Left ventricle myocardium inferior (tissue), 1 donor: ENCODE data around the gene ZNRF1. TPM values are rescaled to one million over a fixed set of nuclear protein-coding genes. Genes with fewer than 3 reads are reported as not detected.

Source experiments
- DNase-seq: peaks from one replicate; pipeline ENCODE4 v3.0.0-alpha.2; 2020
- H3K27ac ChIP-seq: fragments of 200-600 bp; replicated peaks from 2 replicates; pipeline ENCODE4 v1.8.0; 2021
- H3K27me3 ChIP-seq: fragments of 200-600 bp; 2 replicates; pipeline ENCODE4 v1.8.0; 2021; ENCODE audit warnings: low read depth
- H3K36me3 ChIP-seq: fragments of 200-600 bp; 2 replicates; pipeline ENCODE4 v1.8.0; 2021
- H3K4me1 ChIP-seq: fragments of 200-600 bp; 2 replicates; pipeline ENCODE4 v1.8.0; 2021
- H3K4me3 ChIP-seq: fragments of 200-600 bp; 2 replicates; pipeline ENCODE4 v1.8.0; 2021; ENCODE audit warnings: mild to moderate bottlenecking, moderate library complexity
- H3K9me3 ChIP-seq: fragments of 200-600 bp; replicated peaks from 2 replicates; pipeline ENCODE4 v1.8.0; 2021
- CTCF ChIP-seq: fragments of 200-600 bp; IDR thresholded peaks from 2 replicates; pipeline ENCODE4 v1.8.0; 2021; ENCODE audit warnings: antibody characterized with exemption, mild to moderate bottlenecking, borderline replicate concordance
- intact Hi-C: fragments of 100-400 bp; cut with micrococcal nuclease; formaldehyde crosslinking; loops from one replicate; pipeline ENCODE4 v1.11.0; 2022
- total RNA-seq: library from RNA; stranded (reverse); fragmentation: NEBNext Ultra II Directional; extraction: Animal tissue kit (Norgen Biotek cat#: 25700); gene quantifications from one replicate; pipeline ENCODE4 v1.2.1, GENCODE V29; 2021
- donor health status: DM: no; HTN: yes; CAD: no; lungs with severe emphysema.

Gene ZNRF1
- total RNA-seq, 1 donor from 2014 or later = 22.3 TPM

- no peak for TF ChIP-seq CTCF
- H3K36me3 ChIP-seq = no peaks in the 10 kb centered on the region
- intact Hi-C loops = no loop called here
- no peaks in the 10 kb centered on the region for H3K27me3 ChIP-seq
- peaks cover 10% of the 10 kb centered on the region for H3K9me3 ChIP-seq
- H3K27ac ChIP-seq = no peak overlapping the region
- H3K4me1 ChIP-seq = no peaks in the 10 kb centered on the region
- no peak overlapping the region for H3K4me3 ChIP-seq
- no peak for DNase-seq
Measured at GRCh38 chr16:75131081-75131480, 132.3 kb downstream of the ZNRF1 start.

- Histone ChIP-seq H3K4me3 (no peak overlapping the region), H3K36me3 (no peaks in the 10 kb centered on the region), H3K27me3 (no peaks in the 10 kb centered on the region), H3K4me1 (no peaks in the 10 kb centered on the region), H3K27ac (no peak overlapping the region), H3K9me3 (no peaks in the 10 kb centered on the region)
- intact Hi-C loops = no loop called here
- DNase-seq = no peak
- TF ChIP-seq CTCF = no peak
Measured at GRCh38 chr16:75138233-75138632, 139.4 kb downstream of the ZNRF1 start.

DNA sequence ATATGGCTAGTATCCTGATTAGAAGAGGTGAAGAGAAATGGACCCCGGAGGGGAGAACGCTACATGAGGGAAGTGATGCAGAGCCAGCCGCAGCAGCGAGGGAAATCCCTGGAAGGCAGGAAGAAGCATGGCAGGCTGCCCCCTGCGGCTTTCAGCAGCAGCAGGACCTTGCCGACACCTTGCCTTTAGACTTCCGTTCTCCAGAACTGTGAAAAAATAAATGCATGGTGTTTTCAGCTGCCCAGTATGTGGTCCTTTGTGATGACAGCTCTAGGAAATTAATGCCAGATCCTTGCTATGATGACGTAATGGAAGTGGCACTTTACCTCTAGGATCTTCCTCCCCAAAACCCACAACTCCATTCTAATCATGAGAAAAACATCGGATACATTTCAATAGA lies 139.8 kb downstream of the ZNRF1 start:
- intact Hi-C loops = no loop called here
- TF ChIP-seq CTCF = no peak
- no peaks in the 10 kb centered on the region for H3K36me3 ChIP-seq
- no peaks in the 10 kb centered on the region for H3K27me3 ChIP-seq
- no peaks in the 10 kb centered on the region for H3K4me1 ChIP-seq
- no peaks in the 10 kb centered on the region for H3K9me3 ChIP-seq
- H3K4me3 ChIP-seq = no peak overlapping the region
- no peak for DNase-seq
- no peak overlapping the region for H3K27ac ChIP-seq

DNA sequence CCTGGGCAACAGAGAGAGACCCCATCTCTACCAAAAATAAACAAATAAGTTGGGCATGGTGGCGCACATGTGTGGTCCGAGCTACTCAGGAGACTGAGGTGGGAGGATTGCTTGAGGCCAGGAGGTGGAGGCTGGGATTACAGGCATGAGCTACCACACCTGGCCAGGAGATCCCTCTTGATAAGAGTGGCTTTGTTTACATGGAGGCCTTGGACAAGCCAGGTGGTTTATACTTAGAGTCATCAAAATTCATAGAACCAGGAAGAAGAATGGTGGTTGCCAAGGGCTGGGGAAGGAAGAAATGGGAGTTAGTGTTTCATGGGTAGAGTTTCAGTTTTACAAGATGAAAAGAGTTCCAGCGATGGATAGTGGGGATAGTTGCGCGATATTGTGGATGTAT lies 140.7 kb downstream of the ZNRF1 start:
- no peak for TF ChIP-seq CTCF
- no peak overlapping the region for H3K4me3 ChIP-seq
- no peak overlapping the region for H3K27ac ChIP-seq
- intact Hi-C loops = no loop called here
- H3K4me1 ChIP-seq = no peaks in the 10 kb centered on the region
- no peaks in the 10 kb centered on the region for H3K36me3 ChIP-seq
- no peaks in the 10 kb centered on the region for H3K27me3 ChIP-seq
- no peaks in the 10 kb centered on the region for H3K9me3 ChIP-seq
- no peak for DNase-seq

DNA sequence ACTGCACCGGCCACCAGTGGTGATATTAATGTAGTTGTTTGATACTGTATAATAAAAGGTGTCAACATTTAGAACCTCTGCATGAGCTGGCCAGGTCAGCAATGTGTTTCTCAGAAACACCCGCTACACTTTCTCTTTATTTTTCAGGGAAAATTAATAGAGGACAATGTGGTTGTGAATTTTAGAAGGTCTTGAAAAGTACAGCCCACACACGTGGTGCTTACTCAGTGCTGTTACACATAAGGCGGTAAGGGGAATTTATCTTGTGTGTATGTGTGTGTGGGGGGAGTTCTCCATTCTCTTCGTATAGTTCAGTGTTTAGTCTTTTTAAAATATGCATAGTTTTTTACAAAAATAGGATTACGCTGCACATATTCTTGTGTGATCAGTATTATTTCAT lies 145.1 kb downstream of the ZNRF1 start:
- no peak for TF ChIP-seq CTCF
- Histone ChIP-seq H3K27me3 (no peaks in the 10 kb centered on the region), H3K9me3 (peaks cover 11% of the 10 kb centered on the region), H3K27ac (no peak overlapping the region), H3K4me1 (peaks cover 10% of the 10 kb centered on the region), H3K4me3 (no peak overlapping the region), H3K36me3 (no peaks in the 10 kb centered on the region)
- no peak for DNase-seq
- intact Hi-C loops = no loop called here

DNA sequence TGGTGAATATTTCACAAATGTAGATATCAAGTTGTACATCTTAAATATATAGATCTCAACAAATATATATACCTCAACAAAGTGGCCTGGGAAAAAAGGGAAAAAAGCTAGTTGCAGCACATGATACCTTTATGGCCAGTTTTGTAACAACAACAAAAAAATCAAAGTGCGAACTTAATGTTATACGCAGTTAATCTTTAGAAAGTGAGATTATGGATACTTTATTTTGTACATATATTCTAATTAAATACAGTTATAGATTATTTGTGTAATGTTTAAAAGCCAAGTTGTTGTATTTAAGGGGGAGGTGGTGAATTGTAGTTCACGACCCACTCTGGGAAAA lies 149.1 kb downstream of the ZNRF1 start:
- DNase-seq = no peak
- Histone ChIP-seq H3K4me1 (peaks cover 21% of the 10 kb centered on the region), H3K27me3 (no peaks in the 10 kb centered on the region), H3K27ac (peak overlapping the region; percentile 96), H3K9me3 (peaks cover 37% of the 10 kb centered on the region), H3K4me3 (peak overlapping the region; percentile 89), H3K36me3 (peaks cover 22% of the 10 kb centered on the region)
- no peak for TF ChIP-seq CTCF
- intact Hi-C loops = no loop called here
